HCT116 (cell line): ENCODE measurements around the gene GTF3C5. TPM values are rescaled to one million over a fixed set of nuclear protein-coding genes. Genes with fewer than 3 reads are reported as not detected.
"Not testable (repeated sequence)": the region's sequence is repeated elsewhere in the genome, so short reads cannot be mapped to it uniquely, and the experiment has no call there.

Source experiments
- ATAC-seq: fragments of 200-7000 bp; cut with Tn5 transposase; 2 replicates; pipeline ENCODE4 v1.9.1; 2020; ENCODE audit warnings: mild to moderate bottlenecking, moderate library complexity
- BruUV-seq: library from RNA; stranded (reverse); fragments of 400-500 nt; replicated peaks from 2 replicates; lab custom pipeline; 2021; lab: Mats Ljungman, UMichigan
- CTCF ChIA-PET: fragments of 300-600 bp; sonication (Branson Sonifier 250); formaldehyde crosslinking; loops from one replicate; lab custom pipeline; 2021; ENCODE audit warnings: antibody characterized with exemption; lab: Charles Lee
- POLR2A ChIA-PET: fragments of 300-600, 350-600 bp; sonication (Branson Sonifier 250); formaldehyde crosslinking; loops from one replicate; lab custom pipeline; 2021; ENCODE audit warnings: antibody characterized with exemption; lab: Charles Lee
- RAD21 ChIA-PET, 2 experiments: fragments of 300-600 bp; sonication (Branson Sonifier 250); formaldehyde crosslinking; loops; one replicate each; lab custom pipeline; 2023; ENCODE audit warnings: low total read pairs in 2 of 2; ENCODE audit not compliant: uncharacterized antibody in 2 of 2, unreplicated experiment in 2 of 2, low non-redundant PET in 1 of 2; lab: Charles Lee
- DNase-seq: peaks from one replicate; pipeline ENCODE4 v3.0.0-alpha.2; 2010; ENCODE audit warnings: low read depth, low spot score
- H2AFZ ChIP-seq: fragments of 200-600 bp; shearing (Covaris generic), sonication (generic); 2 replicates; pipeline ENCODE4 v1.6.1; 2017; ENCODE audit warnings: low read depth, mixed run types, mixed read lengths, antibody characterized with exemption, low read length; ENCODE audit not compliant: poor library complexity, severe bottlenecking
- H3K27ac ChIP-seq: 2 replicates; pipeline ENCODE4 v1.5.1; 2012; ENCODE audit warnings: low read depth, low read length
- H3K27me3 ChIP-seq: fragments of 200-600 bp; sonication (generic); 2 replicates; pipeline ENCODE4 v1.6.1; 2016; ENCODE audit warnings: mixed run types, low read length, mixed read lengths; ENCODE audit not compliant: insufficient read depth
- H3K36me3 ChIP-seq, 2 experiments: fragments of 200-500 bp in 1 of 2; fragments of 200-600 bp in 1 of 2; sonication (Bioruptor generic) in 1 of 2; sonication (generic) in 1 of 2; 2 replicates each; pipeline versions ENCODE4 v1.5.1 to v1.6.1; 2014 to 2016; ENCODE audit warnings: low read length in 2 of 2, inconsistent platforms in 1 of 2, mixed read lengths in 1 of 2, mixed run types in 1 of 2; ENCODE audit not compliant: insufficient read depth in 2 of 2, control insufficient read depth in 1 of 2
- H3K4me1 ChIP-seq, 2 experiments: fragments of 200-600 bp in 1 of 2; sonication (generic) in 1 of 2; 2 replicates each; pipeline versions ENCODE4 v1.5.1 to v1.6.1; 2012 to 2017; ENCODE audit warnings: low read length in 2 of 2, inconsistent platforms in 1 of 2, mild to moderate bottlenecking in 1 of 2, mixed read lengths in 1 of 2, mixed run types in 1 of 2, moderate library complexity in 1 of 2; ENCODE audit not compliant: insufficient read depth in 2 of 2, control insufficient read depth in 1 of 2
- H3K4me2 ChIP-seq: fragments of 200-600 bp; sonication (generic); 2 replicates; pipeline ENCODE4 v1.6.1; 2017; ENCODE audit warnings: mixed run types, low read length, mixed read lengths
- H3K4me3 ChIP-seq, 2 experiments: fragments of 200-600 bp in 1 of 2; sonication (generic) in 1 of 2; replicated peaks in 1 of 2; 2 replicates each; pipeline ENCODE4 v1.5.1; 2011 to 2016; ENCODE audit warnings: low read length in 2 of 2, control low read depth in 1 of 2, low read depth in 1 of 2, mild to moderate bottlenecking in 1 of 2, mixed read lengths in 1 of 2, mixed run types in 1 of 2
- H3K79me2 ChIP-seq: fragments of 200-600 bp; sonication (generic); 2 replicates; pipeline ENCODE4 v1.6.1; 2017; ENCODE audit warnings: mild to moderate bottlenecking, mixed run types, low read length, moderate library complexity, mixed read lengths; ENCODE audit not compliant: insufficient read depth
- H3K9ac ChIP-seq: fragments of 200-600 bp; sonication (generic); 2 replicates; pipeline ENCODE4 v1.6.1; 2016; ENCODE audit warnings: low read length, mixed read lengths
- H3K9me2 ChIP-seq: fragments of 200-600 bp; sonication (generic), shearing (Covaris generic); 2 replicates; pipeline ENCODE4 v1.6.1; 2017; ENCODE audit warnings: mixed run types, mild to moderate bottlenecking, moderate library complexity; ENCODE audit not compliant: insufficient read depth
- H3K9me3 ChIP-seq, 2 experiments: fragments of 200-500 bp in 1 of 2; fragments of 200-600 bp in 1 of 2; sonication (Bioruptor generic) in 1 of 2; sonication (generic) in 1 of 2; 2 replicates each; pipeline ENCODE4 v1.6.1; 2014 to 2017; ENCODE audit warnings: low read length in 2 of 2, mixed read lengths in 2 of 2, inconsistent platforms in 1 of 2, low read depth in 1 of 2, mild to moderate bottlenecking in 1 of 2, mixed run types in 1 of 2, moderate library complexity in 1 of 2; ENCODE audit not compliant: control insufficient read depth in 1 of 2, insufficient read depth in 1 of 2
- H4K20me1 ChIP-seq: fragments of 200-600 bp; sonication (generic), shearing (Covaris generic); 2 replicates; pipeline ENCODE4 v1.6.1; 2017; ENCODE audit warnings: mixed run types, mild to moderate bottlenecking, moderate library complexity; ENCODE audit not compliant: insufficient read depth
- CEBPB ChIP-seq: IDR thresholded peaks from 2 replicates; pipeline ENCODE4 v1.6.1; 2012; ENCODE audit warnings: low read depth
- CTCF ChIP-seq, 3 experiments: fragments of 200-600 bp in 1 of 3; sonication (generic) in 1 of 3; IDR thresholded peaks in 2 of 3; conservative IDR thresholded peaks in 1 of 3; 2 replicates each; pipeline ENCODE4 v1.5.1; 2012 to 2017; ENCODE audit warnings: low read depth in 2 of 3, low read length in 2 of 3, antibody characterized with exemption in 1 of 3, borderline replicate concordance in 1 of 3, control low read depth in 1 of 3, mild to moderate bottlenecking in 1 of 3, mixed read lengths in 1 of 3, mixed run types in 1 of 3, moderate library complexity in 1 of 3; ENCODE audit not compliant: insufficient read depth in 1 of 3
- FOSL1 ChIP-seq: IDR thresholded peaks from 2 replicates; pipeline ENCODE4 v1.6.1; 2012; ENCODE audit warnings: low read depth
- MAX ChIP-seq: IDR thresholded peaks from 2 replicates; pipeline ENCODE4 v1.6.1; 2012
- RAD21 ChIP-seq: IDR thresholded peaks from 2 replicates; pipeline ENCODE4 v1.6.1; 2012; ENCODE audit warnings: low read depth, mild to moderate bottlenecking
- SP1 ChIP-seq: IDR thresholded peaks from 2 replicates; pipeline ENCODE4 v1.6.1; 2012; ENCODE audit warnings: low read depth
- TCF7L2 ChIP-seq: IDR thresholded peaks from 2 replicates; pipeline ENCODE4 v1.7.0; 2011; ENCODE audit warnings: borderline replicate concordance, inconsistent platforms; ENCODE audit not compliant: insufficient read depth, insufficient read length; ENCODE audit errors: extremely low read depth
- YY1 ChIP-seq: IDR thresholded peaks from 2 replicates; pipeline ENCODE4 v1.6.1; 2011; ENCODE audit warnings: low read length, low read depth, moderate library complexity, mild to moderate bottlenecking; ENCODE audit not compliant: insufficient replicate concordance; ENCODE audit errors: extremely low read depth
- ZNF274 ChIP-seq: fragments of 200-500 bp; sonication (Bioruptor generic); IDR thresholded peaks from 2 replicates; pipeline ENCODE4 v1.6.1; 2014; ENCODE audit warnings: mild to moderate bottlenecking, low read depth, low read length, inconsistent platforms
- intact Hi-C: fragments of 100-400 bp; cut with micrococcal nuclease; formaldehyde crosslinking; loops from 2 replicates; pipeline ENCODE4 v1.10.0; 2022
- total RNA-seq: library from RNA; stranded (reverse); gene quantifications from one replicate; pipeline ENCODE4 v1.2.1, GENCODE V29; 2021; ENCODE audit not compliant: unreplicated experiment

Gene GTF3C5
- total RNA-seq, 1 experiment from 2014 or later = 95.1 TPM

GRCh38 chr9:133090752-133091385 is 60.1 kb downstream of the GTF3C5 start:
- Histone ChIP-seq H3K27me3 (no peaks in the 10 kb centered on the region), H4K20me1 (no peaks in the 10 kb centered on the region), H3K9me3 (peaks cover 0 to 4% of the 10 kb centered on the region in 2 experiments; a peak in 3 of 4 replicates), H3K27ac (no peak overlapping the region), H3K4me3 (no peak overlapping the region), H3K4me1 (no peaks in the 10 kb centered on the region), H3K36me3 (no peaks in the 10 kb centered on the region), H3K9me2 (no peaks in the 10 kb centered on the region), H3K4me2 (no peak overlapping the region), H2AFZ (no peak overlapping the region), H3K9ac (no peak overlapping the region), H3K79me2 (no peaks in the 10 kb centered on the region)
- ATAC-seq = no peak
- TF ChIP-seq YY1 (no peak), CTCF (IDR thresholded peaks at IDR 0.05 in 2 of 3, conservative IDR thresholded peaks at IDR 0.05 in 1 of 3; ENCODE audit: borderline replicate concordance in 1 of 3, insufficient read depth in 1 of 3, low read depth in 2 of 3, low read length in 2 of 3) (no peak), TCF7L2 (no peak), ZNF274 (no peak), CEBPB (no peak), MAX (no peak), FOSL1 (no peak), RAD21 (no peak), SP1 (no peak)
- CTCF ChIA-PET = no interaction called here
- intact Hi-C loops = no loop called here
- POLR2A ChIA-PET = no interaction called here
- BruUV-seq = no TSS peak
- DNase-seq = no peak
- RAD21 ChIA-PET = no interaction called here

GRCh38 chr9:133094351-133094750 is 63.6 kb downstream of the GTF3C5 start:
- H3K27ac ChIP-seq, H4K20me1 ChIP-seq, RAD21 ChIA-PET, H3K9ac ChIP-seq, BruUV-seq, H3K4me2 ChIP-seq, intact Hi-C loops, H3K9me2 ChIP-seq, H3K79me2 ChIP-seq, ATAC-seq, H3K27me3 ChIP-seq, H3K4me3 ChIP-seq, H2AFZ ChIP-seq, DNase-seq, H3K4me1 ChIP-seq: not testable (repeated sequence)
- Histone ChIP-seq H3K36me3 (peaks cover 12 to 19% of the 10 kb centered on the region in 2 experiments; a peak in 3 of 4 replicates), H3K9me3 (peaks cover 8 to 16% of the 10 kb centered on the region in 2 experiments; a peak in 3 of 4 replicates)
- ChIA-PET CTCF (interaction anchor here (0.9 kb wide), 1 partner anchor 50 kb away, joined by 4 read pairs; no protein-coding TSS in a partner anchor), POLR2A (interaction anchor here (0.7 kb wide), 1 partner anchor 236 kb away, joined by 3 read pairs; no protein-coding TSS in a partner anchor)
